OCI-LY7 (cell line): ENCODE data around the gene ALDH7A1. TPM values are rescaled to one million over a fixed set of nuclear protein-coding genes. Genes with fewer than 3 reads are reported as not detected.

ENCODE experiments used
- BruUV-seq: library from RNA; stranded (reverse); fragments of 400-500 nt; replicated peaks from 2 replicates; lab custom pipeline; 2021; lab: Mats Ljungman, UMichigan
- CTCF ChIA-PET: fragments of 300-600 bp; sonication (Branson Sonifier 250); formaldehyde crosslinking; loops from one replicate; lab custom pipeline; 2022; ENCODE audit warnings: antibody characterized with exemption; ENCODE audit not compliant: unreplicated experiment; lab: Charles Lee
- POLR2A ChIA-PET: fragments of 300-600 bp; sonication (Branson Sonifier 250); formaldehyde crosslinking; loops from one replicate; lab custom pipeline; 2022; ENCODE audit warnings: antibody characterized with exemption; lab: Charles Lee
- DNase-seq: peaks from one replicate; pipeline ENCODE4 v3.0.0-alpha.2; 2015; ENCODE audit warnings: low spot score
- H2AFZ ChIP-seq: fragments of 200-600 bp; sonication (generic), shearing (Covaris generic); 2 replicates; pipeline ENCODE4 v1.6.1; 2014; ENCODE audit warnings: mild to moderate bottlenecking, antibody characterized with exemption, low read length, moderate library complexity
- H3K27ac ChIP-seq: fragments of 200-600 bp; sonication (generic); 2 replicates; pipeline ENCODE4 v1.5.1; 2014; ENCODE audit warnings: mixed run types, low read depth, mild to moderate bottlenecking, moderate library complexity, low read length, inconsistent platforms; ENCODE audit not compliant: poor library complexity, severe bottlenecking
- H3K36me3 ChIP-seq: fragments of 200-600 bp; sonication (generic); 2 replicates; pipeline ENCODE4 v1.6.1; 2014; ENCODE audit warnings: mild to moderate bottlenecking, antibody characterized with exemption, low read length, moderate library complexity, mixed read lengths; ENCODE audit not compliant: insufficient read depth
- H3K4me1 ChIP-seq: fragments of 200-600 bp; sonication (generic); 2 replicates; pipeline ENCODE4 v1.5.1; 2014; ENCODE audit warnings: mild to moderate bottlenecking, low read length; ENCODE audit not compliant: insufficient read depth, poor library complexity, severe bottlenecking
- H3K4me2 ChIP-seq: fragments of 200-600 bp; sonication (generic); 2 replicates; pipeline ENCODE4 v1.6.1; 2014; ENCODE audit warnings: mild to moderate bottlenecking, low read length
- H3K4me3 ChIP-seq: fragments of 200-600 bp; sonication (generic); 2 replicates; pipeline ENCODE4 v1.5.1; 2014; ENCODE audit warnings: mild to moderate bottlenecking, low read depth, low read length; ENCODE audit not compliant: poor library complexity, severe bottlenecking
- H3K79me2 ChIP-seq: fragments of 200-600 bp; sonication (generic); 2 replicates; pipeline ENCODE4 v1.6.1; 2016; ENCODE audit warnings: low read depth, mild to moderate bottlenecking, low read length, moderate library complexity, mixed read lengths; ENCODE audit not compliant: insufficient read depth
- H3K9me2 ChIP-seq: fragments of 200-600 bp; sonication (generic); 2 replicates; pipeline ENCODE4 v1.6.1; 2016; ENCODE audit warnings: mild to moderate bottlenecking, low read length, mixed read lengths; ENCODE audit not compliant: insufficient read depth
- H3K9me3 ChIP-seq: fragments of 200-600 bp; sonication (generic); 2 replicates; pipeline ENCODE4 v1.6.1; 2014; ENCODE audit warnings: mild to moderate bottlenecking, mixed run types, low read length, mixed read lengths
- H4K20me1 ChIP-seq: fragments of 200-600 bp; sonication (generic); 2 replicates; pipeline ENCODE4 v1.6.1; 2014; ENCODE audit warnings: mild to moderate bottlenecking, antibody characterized with exemption, low read length, moderate library complexity, mixed read lengths; ENCODE audit not compliant: insufficient read depth
- EZH2phosphoT487 ChIP-seq: fragments of 200-600 bp; sonication (generic); IDR thresholded peaks from 2 replicates; pipeline ENCODE4 v1.6.1; 2018; ENCODE audit warnings: low read depth, borderline replicate concordance, mild to moderate bottlenecking, mixed run types, antibody characterized with exemption, low read length, moderate library complexity, mixed read lengths
- intact Hi-C: fragments of 100-400 bp; cut with micrococcal nuclease; formaldehyde crosslinking; loops from one replicate; pipeline ENCODE4 v1.10.0; 2022; ENCODE audit not compliant: unreplicated experiment
- total RNA-seq, 2 experiments: library from RNA; depleted of rRNA in 1 of 2; stranded (reverse); fragments of >200 nt in 1 of 2; shearing (Covaris generic) in 1 of 2; gene quantifications; 2 replicates each; pipeline ENCODE4 v1.2.3, GENCODE V29; 2014 to 2022
- TF ChIP-seq, protein P1 (sequence below): fragments of 200-600 bp; sonication (generic); conservative IDR thresholded peaks from 2 replicates; pipeline ENCODE4 v1.5.1; 2014; ENCODE audit warnings: mild to moderate bottlenecking, antibody characterized with exemption, low read length, moderate library complexity, mixed read lengths

The ALDH7A1 gene
- total RNA-seq, 2 experiments from 2014 or later = not detected

- peak overlapping the region; percentile 54 for H3K4me3 ChIP-seq
- peaks cover 67% of the 10 kb centered on the region for H3K4me1 ChIP-seq
- intact Hi-C loops = loop anchor here (1.0 to 10.0 kb wide), 3 partner anchors 14 to 1700 kb away; no protein-coding TSS in a partner anchor
- ChIA-PET POLR2A (interaction anchor here (0.6 to 4.4 kb wide), 8 partner anchors 10 to 809 kb away, joined by 3 to 41 read pairs (median 6); partner anchors contain the start of gene PHAX), CTCF (interaction anchor here (1.0 kb wide), 1 partner anchor 163 kb away, joined by 3 read pairs; no protein-coding TSS in a partner anchor)
- no peak for TF ChIP-seq EZH2phosphoT487
- TF ChIP-seq, protein P1, sequence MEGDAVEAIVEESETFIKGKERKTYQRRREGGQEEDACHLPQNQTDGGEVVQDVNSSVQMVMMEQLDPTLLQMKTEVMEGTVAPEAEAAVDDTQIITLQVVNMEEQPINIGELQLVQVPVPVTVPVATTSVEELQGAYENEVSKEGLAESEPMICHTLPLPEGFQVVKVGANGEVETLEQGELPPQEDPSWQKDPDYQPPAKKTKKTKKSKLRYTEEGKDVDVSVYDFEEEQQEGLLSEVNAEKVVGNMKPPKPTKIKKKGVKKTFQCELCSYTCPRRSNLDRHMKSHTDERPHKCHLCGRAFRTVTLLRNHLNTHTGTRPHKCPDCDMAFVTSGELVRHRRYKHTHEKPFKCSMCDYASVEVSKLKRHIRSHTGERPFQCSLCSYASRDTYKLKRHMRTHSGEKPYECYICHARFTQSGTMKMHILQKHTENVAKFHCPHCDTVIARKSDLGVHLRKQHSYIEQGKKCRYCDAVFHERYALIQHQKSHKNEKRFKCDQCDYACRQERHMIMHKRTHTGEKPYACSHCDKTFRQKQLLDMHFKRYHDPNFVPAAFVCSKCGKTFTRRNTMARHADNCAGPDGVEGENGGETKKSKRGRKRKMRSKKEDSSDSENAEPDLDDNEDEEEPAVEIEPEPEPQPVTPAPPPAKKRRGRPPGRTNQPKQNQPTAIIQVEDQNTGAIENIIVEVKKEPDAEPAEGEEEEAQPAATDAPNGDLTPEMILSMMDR = peak; percentile 94
- peak overlapping the region; percentile 97 for H3K27ac ChIP-seq
- peaks cover 93% of the 10 kb centered on the region for H3K79me2 ChIP-seq
- H3K9me3 ChIP-seq = no peaks in the 10 kb centered on the region
- H4K20me1 ChIP-seq = no peaks in the 10 kb centered on the region
- H3K36me3 ChIP-seq = peaks cover 90% of the 10 kb centered on the region
- peak; percentile 94 for DNase-seq
- peak overlapping the region; percentile 74 for H3K4me2 ChIP-seq
- no TSS peak for BruUV-seq
- no peaks in the 10 kb centered on the region for H3K9me2 ChIP-seq
- H2AFZ ChIP-seq = no peak overlapping the region
Measured at GRCh38 chr5:126615286-126615685, 20.3 kb upstream of the ALDH7A1 start.

- Histone ChIP-seq H3K4me2 (peak overlapping the region; percentile 74), H3K27ac (peak overlapping the region; percentile 97), H3K9me3 (no peaks in the 10 kb centered on the region), H4K20me1 (no peaks in the 10 kb centered on the region), H3K36me3 (peaks cover 90% of the 10 kb centered on the region), H3K4me3 (peak overlapping the region; percentile 54), H3K9me2 (no peaks in the 10 kb centered on the region), H2AFZ (no peak overlapping the region), H3K79me2 (peaks cover 93% of the 10 kb centered on the region), H3K4me1 (peaks cover 80% of the 10 kb centered on the region)
- peak; percentile 69 for DNase-seq
- BruUV-seq = no TSS peak
- TF ChIP-seq, protein P1 = no peak
- no peak for TF ChIP-seq EZH2phosphoT487
- POLR2A ChIA-PET = interaction anchor here (1.2 to 4.4 kb wide), 4 partner anchors 9 to 164 kb away, joined by 4 to 41 read pairs (median 8); partner anchors contain the start of gene LMNB1
- CTCF ChIA-PET = no interaction called here
- intact Hi-C loops = loop anchor here (10.0 kb wide), 1 partner anchor 1699 kb away; no protein-coding TSS in a partner anchor
Measured at GRCh38 chr5:126613941-126614592, 19.0 kb upstream of the ALDH7A1 start.

GRCh38 chr5:126610616-126611015 is 15.6 kb upstream of the ALDH7A1 start:
- no TSS peak for BruUV-seq

More at GRCh38 chr5:126610616-126611015, 15.6 kb upstream of the ALDH7A1 start:
- peak overlapping the region; percentile 78 for H3K4me2 ChIP-seq
- CTCF ChIA-PET = no interaction called here
- peaks cover 93% of the 10 kb centered on the region for H3K79me2 ChIP-seq
- no peaks in the 10 kb centered on the region for H3K9me2 ChIP-seq
- H3K4me1 ChIP-seq = peaks cover 97% of the 10 kb centered on the region
- POLR2A ChIA-PET = interaction anchor here (0.7 to 1.8 kb wide), 4 partner anchors 41 to 168 kb away, joined by 3 to 13 read pairs (median 3); no protein-coding TSS in a partner anchor
- no peaks in the 10 kb centered on the region for H3K9me3 ChIP-seq
- no peak overlapping the region for H2AFZ ChIP-seq
- peaks cover 92% of the 10 kb centered on the region for H3K36me3 ChIP-seq
- TF ChIP-seq, protein P1 = no peak
- TF ChIP-seq EZH2phosphoT487 = no peak
- peak overlapping the region; percentile 97 for H3K27ac ChIP-seq
- peak; percentile 71 for DNase-seq
- peak overlapping the region; percentile 86 for H3K4me3 ChIP-seq
- intact Hi-C loops = loop anchor here (10.0 kb wide), 1 partner anchor 1696 kb away; no protein-coding TSS in a partner anchor
- 0 out of 2 replicates have a peak, but pooled peaks cover 9% of the 10 kb centered on the region for H4K20me1 ChIP-seq
